Measurements from ENCODE around the gene ZNF474. TPM values are rescaled to one million over a fixed set of nuclear protein-coding genes. Genes with fewer than 3 reads are reported as not detected.

ZNF474 gene
- total RNA-seq, 4 donors from 2014 or later, result 0.52 to 1.3 (median 1.0) TPM

- ATAC-seq, result no peak
- Histone ChIP-seq H3K9me3 (no peaks in the 10 kb centered on the region), H3K27me3 (no peaks in the 10 kb centered on the region), H3K36me3 (no peaks in the 10 kb centered on the region), H3K27ac (no peak overlapping the region), H3K4me1 (peaks cover 0 to 3% (median 0%) of the 10 kb centered on the region in 3 donors), H3K4me3 (no peak overlapping the region)
- WGBS, 2 donors (ENCODE audit: low coverage in 1 of 2), result 82 to 89% methylated on average over 1 of the region's 1 CpG
- TF ChIP-seq CTCF (IDR thresholded peaks at IDR 0.05) (no peak), EP300 (IDR thresholded peaks at IDR 0.05) (no peak), POLR2AphosphoS5 (IDR thresholded peaks at IDR 0.05) (no peak), POLR2A (IDR thresholded peaks at IDR 0.05) (no peak)
Measured at GRCh38 chr5:122144236-122144635, 14.9 kb downstream of the ZNF474 start.

- Histone ChIP-seq H3K4me3 (no peak overlapping the region), H3K27me3 (no peaks in the 10 kb centered on the region), H3K4me1 (peaks cover 2 to 20% (median 5%) of the 10 kb centered on the region in 3 donors), H3K36me3 (no peaks in the 10 kb centered on the region), H3K9me3 (no peaks in the 10 kb centered on the region), H3K27ac (no peak overlapping the region)
- no peak for ATAC-seq
- 67 to 78% methylated on average over 1 of the region's 1 CpG for WGBS, 2 donors (ENCODE audit: low coverage in 1 of 2)
- no peak for TF ChIP-seq EP300 (IDR thresholded peaks at IDR 0.05)
Measured at GRCh38 chr5:122145906-122146305, 16.6 kb downstream of the ZNF474 start.

- no peaks in the 10 kb centered on the region for H3K9me3 ChIP-seq
- no peaks in the 10 kb centered on the region for H3K36me3 ChIP-seq
- H3K27ac ChIP-seq, result peak overlapping the region in 2 of 4 donors; percentile 20 to 25
- no peaks in the 10 kb centered on the region for H3K27me3 ChIP-seq
- H3K4me3 ChIP-seq, result no peak overlapping the region
- peaks cover 7 to 50% (median 14%) of the 10 kb centered on the region in 3 donors for H3K4me1 ChIP-seq
- no peak for TF ChIP-seq CTCF (IDR thresholded peaks at IDR 0.05)
- TF ChIP-seq POLR2A (IDR thresholded peaks at IDR 0.05), result no peak
- no peak for TF ChIP-seq POLR2AphosphoS5 (IDR thresholded peaks at IDR 0.05)
- TF ChIP-seq EP300 (IDR thresholded peaks at IDR 0.05), result no peak
- no peak for ATAC-seq
- WGBS, 2 donors (ENCODE audit: low coverage in 1 of 2), result 32% methylated on average over 4 of the region's 4 CpGs
Measured at GRCh38 chr5:122149321-122150090, 20.2 kb downstream of the ZNF474 start.

GRCh38 chr5:122150215-122150614 is 20.9 kb downstream of the ZNF474 start:
- Histone ChIP-seq H3K27me3 (no peaks in the 10 kb centered on the region), H3K27ac (peak overlapping the region in 2 of 4 donors; percentile 20 to 25), H3K4me1 (peaks cover 7 to 57% (median 14%) of the 10 kb centered on the region in 3 donors), H3K36me3 (no peaks in the 10 kb centered on the region), H3K4me3 (no peak overlapping the region), H3K9me3 (no peaks in the 10 kb centered on the region)
- WGBS, 2 donors (ENCODE audit: low coverage in 1 of 2), result 32 to 33% methylated on average over 2 of the region's 2 CpGs
- no peak for TF ChIP-seq CTCF (IDR thresholded peaks at IDR 0.05)
- no peak for ATAC-seq

GRCh38 chr5:122151640-122152039 is 22.3 kb downstream of the ZNF474 start:
- 28 to 49% methylated on average over 3 to 4 of the region's 4 CpGs for WGBS, 2 donors (ENCODE audit: low coverage in 1 of 2)
- H3K9me3 ChIP-seq, result no peaks in the 10 kb centered on the region

More at GRCh38 chr5:122151640-122152039, 22.3 kb downstream of the ZNF474 start:
- Histone ChIP-seq H3K4me3 (no peak overlapping the region), H3K36me3 (no peaks in the 10 kb centered on the region), H3K27ac (peak overlapping the region in 2 of 4 donors; percentile 20 to 51), H3K27me3 (no peaks in the 10 kb centered on the region), H3K4me1 (peaks cover 7 to 65% (median 14%) of the 10 kb centered on the region in 3 donors)
- no peak for TF ChIP-seq POLR2A (IDR thresholded peaks at IDR 0.05)
- TF ChIP-seq POLR2AphosphoS5 (IDR thresholded peaks at IDR 0.05), result no peak
- no peak for TF ChIP-seq CTCF (IDR thresholded peaks at IDR 0.05)
- no peak for TF ChIP-seq EP300 (IDR thresholded peaks at IDR 0.05)
- no peak for ATAC-seq
